ENCODE results near the gene TMC1.

TMC1 gene

DNA sequence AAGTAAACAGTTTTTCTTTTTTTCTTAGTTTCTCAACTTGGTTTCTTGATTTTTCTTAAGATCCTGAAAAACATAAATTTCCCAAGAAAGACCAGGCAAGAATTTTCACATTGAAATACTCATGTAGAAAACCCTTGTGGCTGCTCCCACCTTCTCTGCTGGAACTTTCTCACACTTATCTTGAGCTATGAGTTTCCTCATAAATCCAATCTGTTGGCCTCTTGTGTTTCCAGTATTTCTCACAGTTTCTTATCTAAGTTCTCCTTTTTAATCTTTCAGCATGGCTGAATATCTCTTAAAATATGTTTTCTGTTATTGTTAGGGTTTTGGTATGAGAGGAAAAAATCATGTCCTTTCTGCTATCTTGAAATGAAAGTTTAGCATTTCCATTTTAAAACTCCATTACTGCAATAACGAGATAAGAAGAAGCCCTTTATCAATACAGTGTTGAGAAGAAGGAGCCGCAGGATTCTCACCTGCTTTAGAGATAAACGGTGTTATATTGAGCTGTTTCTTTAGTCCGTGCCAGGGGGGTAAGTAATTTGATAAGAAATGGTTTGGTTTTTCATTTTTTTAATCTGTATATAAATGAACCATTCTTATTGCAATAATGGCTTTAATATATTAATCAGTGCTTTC is 342.2 kb downstream of the TMC1 start:
- no peaks in the 10 kb centered on the region for H3K27me3 ChIP-seq (ENCODE audit: insufficient read depth, low read length, poor library complexity, severe bottlenecking)
- TF ChIP-seq CTCF (conservative IDR thresholded peaks at IDR 0.05; ENCODE audit: low read length) (no peak), EZH2phosphoT487 (IDR thresholded peaks at IDR 0.05; ENCODE audit: borderline replicate concordance) (no peak)
- no peaks in the 10 kb centered on the region for H3K36me3 ChIP-seq (ENCODE audit: insufficient read depth, low read length)
- H2AFZ ChIP-seq (ENCODE audit: low read length), result no peak overlapping the region
- H3F3A ChIP-seq (ENCODE audit: low read depth), result no peaks in the 10 kb centered on the region
- no peaks in the 10 kb centered on the region for H3K79me2 ChIP-seq (ENCODE audit: insufficient read depth, low read length)
- H3K4me2 ChIP-seq (ENCODE audit: low read depth, low read length, poor library complexity, severe bottlenecking), result no peak overlapping the region
- no peak overlapping the region for H3K9ac ChIP-seq (ENCODE audit: low read depth, low read length, poor library complexity, severe bottlenecking)
- no peaks in the 10 kb centered on the region for H3K9me2 ChIP-seq (replicated peaks; ENCODE audit: low read depth, low read length)
- no peak overlapping the region for H3K4me3 ChIP-seq (ENCODE audit: low read length, poor library complexity, severe bottlenecking)
- no peaks in the 10 kb centered on the region for H3K4me1 ChIP-seq (ENCODE audit: insufficient read depth, low read length, poor library complexity, severe bottlenecking)
- H3K9me3 ChIP-seq (ENCODE audit: insufficient read depth, low read depth, low read length), result no peaks in the 10 kb centered on the region
- H4K20me1 ChIP-seq (ENCODE audit: insufficient read depth, low read length, poor library complexity, severe bottlenecking), result no peaks in the 10 kb centered on the region

GRCh38 chr9:72864327-72864726 is 342.9 kb downstream of the TMC1 start:
- no peak overlapping the region for H2AFZ ChIP-seq (ENCODE audit: low read length)
- no peaks in the 10 kb centered on the region for H3K9me3 ChIP-seq (ENCODE audit: insufficient read depth, low read depth, low read length)
- H3K36me3 ChIP-seq (ENCODE audit: insufficient read depth, low read length), result no peaks in the 10 kb centered on the region
- no peak overlapping the region for H3K4me3 ChIP-seq (ENCODE audit: low read length, poor library complexity, severe bottlenecking)
- no peak overlapping the region for H3K4me2 ChIP-seq (ENCODE audit: low read depth, low read length, poor library complexity, severe bottlenecking)
- no peak overlapping the region for H3K9ac ChIP-seq (ENCODE audit: low read depth, low read length, poor library complexity, severe bottlenecking)
- no peaks in the 10 kb centered on the region for H3K4me1 ChIP-seq (ENCODE audit: insufficient read depth, low read length, poor library complexity, severe bottlenecking)
- H3K79me2 ChIP-seq (ENCODE audit: insufficient read depth, low read length), result no peaks in the 10 kb centered on the region
- TF ChIP-seq CTCF (conservative IDR thresholded peaks at IDR 0.05; ENCODE audit: low read length) (no peak), EZH2phosphoT487 (IDR thresholded peaks at IDR 0.05; ENCODE audit: borderline replicate concordance) (no peak)
- H3K27me3 ChIP-seq (ENCODE audit: insufficient read depth, low read length, poor library complexity, severe bottlenecking), result no peaks in the 10 kb centered on the region
- H4K20me1 ChIP-seq (ENCODE audit: insufficient read depth, low read length, poor library complexity, severe bottlenecking), result no peaks in the 10 kb centered on the region
- H3F3A ChIP-seq (ENCODE audit: low read depth), result no peaks in the 10 kb centered on the region
- no peaks in the 10 kb centered on the region for H3K9me2 ChIP-seq (replicated peaks; ENCODE audit: low read depth, low read length)

GRCh38 chr9:72871685-72872084 is 350.3 kb downstream of the TMC1 start:
- H3K36me3 ChIP-seq (ENCODE audit: insufficient read depth, low read length), result no peaks in the 10 kb centered on the region
- no peaks in the 10 kb centered on the region for H3K27me3 ChIP-seq (ENCODE audit: insufficient read depth, low read length, poor library complexity, severe bottlenecking)
- H3K4me2 ChIP-seq (ENCODE audit: low read depth, low read length, poor library complexity, severe bottlenecking), result no peak overlapping the region
- no peak overlapping the region for H3K4me3 ChIP-seq (ENCODE audit: low read length, poor library complexity, severe bottlenecking)
- H3F3A ChIP-seq (ENCODE audit: low read depth), result no peaks in the 10 kb centered on the region
- no peak overlapping the region for H3K9ac ChIP-seq (ENCODE audit: low read depth, low read length, poor library complexity, severe bottlenecking)
- no peaks in the 10 kb centered on the region for H3K79me2 ChIP-seq (ENCODE audit: insufficient read depth, low read length)
- no peaks in the 10 kb centered on the region for H3K9me3 ChIP-seq (ENCODE audit: insufficient read depth, low read depth, low read length)
- no peaks in the 10 kb centered on the region for H3K4me1 ChIP-seq (ENCODE audit: insufficient read depth, low read length, poor library complexity, severe bottlenecking)
- H3K9me2 ChIP-seq (replicated peaks; ENCODE audit: low read depth, low read length), result no peaks in the 10 kb centered on the region
- no peaks in the 10 kb centered on the region for H4K20me1 ChIP-seq (ENCODE audit: insufficient read depth, low read length, poor library complexity, severe bottlenecking)
- peak overlapping the region; percentile 74 for H2AFZ ChIP-seq (ENCODE audit: low read length)
- TF ChIP-seq EZH2phosphoT487 (IDR thresholded peaks at IDR 0.05; ENCODE audit: borderline replicate concordance) (no peak), CTCF (conservative IDR thresholded peaks at IDR 0.05; ENCODE audit: low read length) (peak; percentile 79)
